K562 (cell line): ENCODE results near the gene HLA-DPA1. TPM values are rescaled to one million over a fixed set of nuclear protein-coding genes. Genes with fewer than 3 reads are reported as not detected.
A peak's percentile ranks its signal among the peaks of the same experiment; 100 is the strongest.

Experiments
- ATAC-seq: fragments of 200-7000 bp; cut with Tn5 transposase; 3 replicates; pipeline ENCODE4 v1.9.1; 2020; ENCODE audit warnings: moderate library complexity
- BruUV-seq: library from RNA; stranded (reverse); fragments of 400-500 nt; replicated peaks from 2 replicates; lab custom pipeline; 2021; lab: Mats Ljungman, UMichigan
- CTCF ChIA-PET: fragments of 300-600 bp; formaldehyde crosslinking; extraction: SDS; loops from one replicate; lab custom pipeline; 2021; ENCODE audit warnings: low intra/inter-chr PET ratio; lab: Yijun Ruan, JAX
- POLR2A ChIA-PET: fragments of 300-600, 350-650 bp; sonication (Branson Sonifier 250); formaldehyde crosslinking; extraction: SDS; loops from one replicate; lab custom pipeline; 2021; ENCODE audit warnings: antibody characterized with exemption, inconsistent platforms; lab: Yijun Ruan, JAX
- DNase-seq, 4 experiments: peaks; one replicate each; pipeline versions ENCODE4 v3.0.0 to v3.0.0-alpha.2; 2011 to 2018; ENCODE audit warnings: low spot score in 3 of 4, mixed read lengths in 3 of 4; ENCODE audit errors: extremely low read depth in 1 of 4
- FAIRE-seq: peaks from 2 replicates; lab custom pipeline; 2011; peaks lifted over from hg19 to GRCh38; lab: Jason Lieb, UNC
- H2AFZ ChIP-seq: 2 replicates; pipeline ENCODE4 v1.6.0; 2011; ENCODE audit warnings: low read depth, low read length, control low read depth, inconsistent platforms
- H3K27ac ChIP-seq: fragments of 200-600 bp; 3 replicates; pipeline ENCODE4 v1.8.0; 2011; ENCODE audit warnings: low read depth, mild to moderate bottlenecking, control low read depth, inconsistent platforms, low read length, moderate library complexity, mixed read lengths; ENCODE audit errors: extremely low read depth
- H3K27me3 ChIP-seq, 2 experiments: fragments of 300-600 bp in 1 of 2; 2 replicates in 1 of 2; 3 replicates in 1 of 2; pipeline versions ENCODE4 v1.6.0 to v1.8.0; 2011; ENCODE audit warnings: inconsistent platforms in 2 of 2, low read length in 2 of 2, mild to moderate bottlenecking in 1 of 2, mixed read lengths in 1 of 2, moderate library complexity in 1 of 2; ENCODE audit not compliant: control insufficient read depth in 2 of 2, insufficient read depth in 2 of 2
- H3K36me3 ChIP-seq: fragments of 300-600 bp; 3 replicates; pipeline ENCODE4 v1.8.0; 2011; ENCODE audit warnings: mild to moderate bottlenecking, low read length, inconsistent platforms; ENCODE audit not compliant: control insufficient read depth, insufficient read depth
- H3K4me1 ChIP-seq, 2 experiments: fragments of 200-600 bp in 1 of 2; replicated peaks in 1 of 2; 2 replicates in 1 of 2; 3 replicates in 1 of 2; pipeline versions ENCODE4 v1.5.1 to v1.8.0; 2011; ENCODE audit warnings: inconsistent platforms in 2 of 2, low read length in 2 of 2, mild to moderate bottlenecking in 1 of 2, mixed read lengths in 1 of 2, moderate library complexity in 1 of 2; ENCODE audit not compliant: control insufficient read depth in 2 of 2, insufficient read depth in 2 of 2
- H3K4me2 ChIP-seq: 2 replicates; pipeline ENCODE4 v1.6.1; 2011; ENCODE audit warnings: low read length, control low read depth, inconsistent platforms, mixed read lengths; ENCODE audit not compliant: insufficient read depth
- H3K4me3 ChIP-seq: fragments of 200-600 bp; sonication (generic), shearing (Covaris generic); 2 replicates; pipeline ENCODE4 v1.5.1; 2016; ENCODE audit warnings: control low read depth, inconsistent platforms
- H3K79me2 ChIP-seq: fragments of 200-600 bp; 3 replicates; pipeline ENCODE4 v1.8.0; 2011; ENCODE audit warnings: low read length, inconsistent platforms; ENCODE audit not compliant: control insufficient read depth, insufficient read depth
- H3K9ac ChIP-seq, 2 experiments: 2 replicates each; pipeline versions ENCODE4 v1.6.0 to v1.6.1; 2011; ENCODE audit warnings: low read depth in 2 of 2, low read length in 2 of 2, control low read depth in 1 of 2, inconsistent platforms in 1 of 2, mild to moderate bottlenecking in 1 of 2, mixed read lengths in 1 of 2; ENCODE audit not compliant: insufficient read depth in 1 of 2
- H3K9me1 ChIP-seq: one replicate; pipeline ENCODE4 v1.6.0; 2011; ENCODE audit warnings: inconsistent platforms, mild to moderate bottlenecking, low read length, moderate library complexity; ENCODE audit not compliant: control insufficient read depth, insufficient read depth
- H3K9me3 ChIP-seq: replicated peaks from 2 replicates; pipeline ENCODE4 v1.5.1; 2011; ENCODE audit warnings: low read depth, low read length, inconsistent platforms; ENCODE audit not compliant: control insufficient read depth, insufficient read depth
- H4K20me1 ChIP-seq: replicated peaks from 2 replicates; pipeline ENCODE4 v1.6.1; 2011; ENCODE audit warnings: low read length, inconsistent platforms, mixed read lengths; ENCODE audit not compliant: control insufficient read depth, insufficient read depth
- ARID1B ChIP-seq: fragments of 450-650 bp; IDR thresholded peaks from 2 replicates; pipeline ENCODE4 v1.6.1; 2016; ENCODE audit warnings: antibody characterized with exemption, mild to moderate bottlenecking, inconsistent platforms
- BRF2 ChIP-seq: IDR thresholded peaks from 3 replicates; pipeline ENCODE4 v1.6.1; 2011; ENCODE audit warnings: borderline replicate concordance, mild to moderate bottlenecking; ENCODE audit not compliant: insufficient read length, insufficient read depth
- CBFA2T2 ChIP-seq: fragments of 450-650 bp; conservative IDR thresholded peaks from 2 replicates; pipeline ENCODE4 v1.6.1; 2017; ENCODE audit warnings: mild to moderate bottlenecking
- CBFA2T3 ChIP-seq: fragments of 450-650 bp; IDR thresholded peaks from 2 replicates; pipeline ENCODE4 v1.6.1; 2017
- EP400 ChIP-seq: fragments of 450-650 bp; IDR thresholded peaks from 2 replicates; pipeline ENCODE4 v1.6.1; 2017; ENCODE audit warnings: antibody characterized with exemption, mild to moderate bottlenecking, moderate library complexity
- JUN ChIP-seq, 2 experiments: sonication (generic) in 1 of 2; formaldehyde crosslinking in 1 of 2; IDR thresholded peaks; 2 replicates each; pipeline versions ENCODE4 v1.6.1 to v1.8.0; 2012 to 2022; ENCODE audit warnings: borderline replicate concordance in 2 of 2, mild to moderate bottlenecking in 2 of 2, improper control_type of control experiment in 1 of 2, low read depth in 1 of 2, low read length in 1 of 2, missing genetic modification reagents in 1 of 2
- KLF16 ChIP-seq: IDR thresholded peaks from 2 replicates; pipeline ENCODE4 v1.6.1; 2016; ENCODE audit warnings: antibody characterized with exemption
- L3MBTL2 ChIP-seq: fragments of 450-650 bp; IDR thresholded peaks from 2 replicates; pipeline ENCODE4 v1.6.1; 2016; ENCODE audit warnings: mild to moderate bottlenecking, moderate library complexity
- SOX6 ChIP-seq: fragments of 450-650 bp; IDR thresholded peaks from 2 replicates; pipeline ENCODE4 v1.6.1; 2014; ENCODE audit warnings: mild to moderate bottlenecking
- SPI1 ChIP-seq: IDR thresholded peaks from 2 replicates; pipeline ENCODE4 v1.6.1; 2011; ENCODE audit warnings: low read depth, low read length, control low read depth, borderline replicate concordance
- TCF3 ChIP-seq: sonication (generic); formaldehyde crosslinking; IDR thresholded peaks from 2 replicates; pipeline ENCODE4 v1.4.0; 2020; ENCODE audit warnings: mild to moderate bottlenecking, missing genetic modification reagents
- TEAD4 ChIP-seq, 2 experiments: sonication (generic) in 1 of 2; formaldehyde crosslinking in 1 of 2; IDR thresholded peaks; 2 replicates each; pipeline versions ENCODE4 v1.6.1 to v1.8.0; 2012 to 2022; ENCODE audit warnings: borderline replicate concordance in 1 of 2, inconsistent platforms in 1 of 2, low read length in 1 of 2, mild to moderate bottlenecking in 1 of 2, missing genetic modification reagents in 1 of 2
- THRB ChIP-seq: fragments of 450-650 bp; formaldehyde crosslinking; conservative IDR thresholded peaks from 2 replicates; pipeline ENCODE4 v1.4.0; 2022; ENCODE audit warnings: mild to moderate bottlenecking, missing genetic modification characterization
- U2AF1 ChIP-seq: fragments of 200-400 bp; formaldehyde crosslinking; optimal IDR thresholded peaks from 2 replicates; pipeline ENCODE3; 2017; ENCODE audit warnings: mild to moderate bottlenecking, low read depth, low read length, moderate library complexity
- ZNF146 ChIP-seq: IDR thresholded peaks from one replicate; pipeline ENCODE4 v1.6.1; 2018; ENCODE audit warnings: missing compliant biosample characterization; ENCODE audit not compliant: unreplicated experiment
- ZNF174 ChIP-seq: fragments of 250-450 bp; sonication (Bioruptor Pico); IDR thresholded peaks from 2 replicates; pipeline ENCODE4 v1.4.0; 2020; ENCODE audit warnings: mild to moderate bottlenecking
- ZNF280A ChIP-seq: fragments of 450-650 bp; IDR thresholded peaks from 2 replicates; pipeline ENCODE4 v1.6.1; 2018; ENCODE audit warnings: mild to moderate bottlenecking, low read depth; ENCODE audit not compliant: partially characterized antibody
- ZNF444 ChIP-seq: fragments of 250-450 bp; sonication (Bioruptor Pico); IDR thresholded peaks from 2 replicates; pipeline ENCODE4 v1.4.0; 2020; ENCODE audit warnings: mild to moderate bottlenecking, moderate library complexity
- ZNF766 ChIP-seq: fragments of 200-800 bp; sonication (Bioruptor generic); conservative IDR thresholded peaks from 2 replicates; pipeline ENCODE4 v1.6.1; 2016; ENCODE audit warnings: missing genetic modification characterization, missing compliant biosample characterization
- WGBS: fragments of 100-300 bp; shearing (Covaris generic); methylation state at CpG from one replicate; pipeline ENCODE4 v1.1.6; 2016; ENCODE audit warnings: low coverage, mixed read lengths; ENCODE audit not compliant: insufficient coverage; ENCODE audit errors: missing lambda C conversion rate; 5-methylcytosine and 5-hydroxymethylcytosine counted together
- in situ Hi-C: fragments of 300-500 bp; cut with MboI; formaldehyde crosslinking; loops from 4 replicates; pipeline ENCODE4 v1.15.0; 2018; ENCODE audit warnings: inconsistent platforms, mixed read lengths
- intact Hi-C: fragments of 100-400 bp; cut with micrococcal nuclease; formaldehyde crosslinking; loops from 2 replicates; pipeline ENCODE4 v1.14.2; 2022
- polyA plus RNA-seq, 8 experiments: library from polyadenylated mRNA; depleted of rRNA in 4 of 8; stranded (reverse) in 5 of 8; unstranded in 3 of 8; fragments of >200 nt; fragmentation: Nextera tagmentation in 2 of 8; fragmentation: Illumina TruSeq in 1 of 8; extraction: Ambion mirVana in 2 of 8; extraction: Trizol in 1 of 8; gene quantifications; 2 replicates each; pipeline versions ENCODE4 v1.2.1 to v1.2.3, GENCODE V29; 2011 to 2014; ENCODE audit warnings: inconsistent platforms in 1 of 8, missing spikeins in 1 of 8
- total RNA-seq, 7 experiments: library from RNA; depleted of rRNA in 6 of 7; stranded (reverse); fragments of >200 nt in 6 of 7; fragmentation: Illumina TruSeq in 2 of 7; extraction: Trizol in 2 of 7; gene quantifications; 2 replicates each; pipeline versions ENCODE4 v1.2.1 to v1.2.3, GENCODE V29; 2011 to 2021; ENCODE audit warnings: low replicate concordance in 1 of 7

Gene HLA-DPA1
- total and polyA plus RNA-seq, 9 of the 15 experiments (the other 6 are each of a cell fraction or from before 2014, with no cell fraction given) = 0.23 to 0.93 (median 0.55) TPM

GRCh38 chr6:33028220-33028849 is 45.1 kb downstream of the HLA-DPA1 start:
- H3K9me3 ChIP-seq = no peaks in the 10 kb centered on the region
- DNase-seq (peak in 1 of 4 experiments; percentile 18), ATAC-seq (no peak), FAIRE-seq (no peak)
- BruUV-seq = no TSS peak
- ChIA-PET CTCF (no interaction called here), POLR2A (no interaction called here)
- no peak overlapping the region for H3K27ac ChIP-seq
- no peaks in the 10 kb centered on the region for H3K36me3 ChIP-seq
- no peak overlapping the region for H3K4me2 ChIP-seq
- H2AFZ ChIP-seq = no peak overlapping the region
- WGBS = 9% methylated on average over 1 of the region's 1 CpG
- in situ Hi-C loops = no loop called here
- H3K27me3 ChIP-seq = no peaks in the 10 kb centered on the region; a peak in 1 of 5 replicates
- H3K9ac ChIP-seq = no peak overlapping the region
- H3K9me1 ChIP-seq = no peaks in the 10 kb centered on the region
- intact Hi-C loops = no loop called here
- no peaks in the 10 kb centered on the region for H4K20me1 ChIP-seq
- H3K4me1 ChIP-seq = no peaks in the 10 kb centered on the region
- no peaks in the 10 kb centered on the region for H3K79me2 ChIP-seq
- H3K4me3 ChIP-seq = no peak overlapping the region
- TF ChIP-seq ZNF766 (CRISPR knock-in tag) (0 out of 2 replicates have a peak, but pooled peaks have one; percentile 52), CBFA2T2 (peak; percentile 37; the same call in 1 of the 2 replicates), ARID1B (0 out of 2 replicates have a peak, but pooled peaks have one; percentile 38), BRF2 (no peak), ZNF444 (no peak), THRB (CRISPR knock-in tag) (no peak), L3MBTL2 (no peak), U2AF1 (no peak), KLF16 (peak; percentile 60; the same call in 1 of the 2 replicates), TEAD4 (IDR thresholded peaks at IDR 0.05; ENCODE audit: low read length) (peak; percentile 69; the same call in 1 of the 2 replicates), TEAD4 (CRISPR knock-in tag; IDR thresholded peaks at IDR 0.05; ENCODE audit: borderline replicate concordance) (no peak), EP400 (no peak), TCF3 (0 out of 2 replicates have a peak, but pooled peaks have one; percentile 7), CBFA2T3 (peak; percentile 69), ZNF174 (CRISPR knock-in tag) (no peak), SOX6 (peak; percentile 36; the same call in 1 of the 2 replicates), JUN (IDR thresholded peaks at IDR 0.05; ENCODE audit: borderline replicate concordance, low read depth, low read length) (no peak), JUN (CRISPR knock-in tag; IDR thresholded peaks at IDR 0.05; ENCODE audit: borderline replicate concordance) (no peak), ZNF146 (CRISPR knock-in tag) (no peak), ZNF280A (no peak), SPI1 (peak; percentile 69; the same call in 1 of the 2 replicates)
